HCT116 (cell line): ENCODE measurements around the gene AHRR. TPM values are rescaled to one million over a fixed set of nuclear protein-coding genes. Genes with fewer than 3 reads are reported as not detected.
A peak's percentile ranks its signal among the peaks of the same experiment; 100 is the strongest.

Source experiments
- ATAC-seq: fragments of 200-7000 bp; cut with Tn5 transposase; 2 replicates; pipeline ENCODE4 v1.9.1; 2020; ENCODE audit warnings: mild to moderate bottlenecking, moderate library complexity
- BruUV-seq: library from RNA; stranded (reverse); fragments of 400-500 nt; replicated peaks from 2 replicates; lab custom pipeline; 2021; lab: Mats Ljungman, UMichigan
- CTCF ChIA-PET: fragments of 300-600 bp; sonication (Branson Sonifier 250); formaldehyde crosslinking; loops from one replicate; lab custom pipeline; 2021; ENCODE audit warnings: antibody characterized with exemption; lab: Charles Lee
- POLR2A ChIA-PET: fragments of 300-600, 350-600 bp; sonication (Branson Sonifier 250); formaldehyde crosslinking; loops from one replicate; lab custom pipeline; 2021; ENCODE audit warnings: antibody characterized with exemption; lab: Charles Lee
- RAD21 ChIA-PET, 2 experiments: fragments of 300-600 bp; sonication (Branson Sonifier 250); formaldehyde crosslinking; loops; one replicate each; lab custom pipeline; 2023; ENCODE audit warnings: low total read pairs in 2 of 2; ENCODE audit not compliant: uncharacterized antibody in 2 of 2, unreplicated experiment in 2 of 2, low non-redundant PET in 1 of 2; lab: Charles Lee
- DNase-seq: peaks from one replicate; pipeline ENCODE4 v3.0.0-alpha.2; 2010; ENCODE audit warnings: low read depth, low spot score
- H2AFZ ChIP-seq: fragments of 200-600 bp; shearing (Covaris generic), sonication (generic); 2 replicates; pipeline ENCODE4 v1.6.1; 2017; ENCODE audit warnings: low read depth, mixed run types, mixed read lengths, antibody characterized with exemption, low read length; ENCODE audit not compliant: poor library complexity, severe bottlenecking
- H3K27ac ChIP-seq: 2 replicates; pipeline ENCODE4 v1.5.1; 2012; ENCODE audit warnings: low read depth, low read length
- H3K27me3 ChIP-seq: fragments of 200-600 bp; sonication (generic); 2 replicates; pipeline ENCODE4 v1.6.1; 2016; ENCODE audit warnings: mixed run types, low read length, mixed read lengths; ENCODE audit not compliant: insufficient read depth
- H3K36me3 ChIP-seq, 2 experiments: fragments of 200-500 bp in 1 of 2; fragments of 200-600 bp in 1 of 2; sonication (Bioruptor generic) in 1 of 2; sonication (generic) in 1 of 2; 2 replicates each; pipeline versions ENCODE4 v1.5.1 to v1.6.1; 2014 to 2016; ENCODE audit warnings: low read length in 2 of 2, inconsistent platforms in 1 of 2, mixed read lengths in 1 of 2, mixed run types in 1 of 2; ENCODE audit not compliant: insufficient read depth in 2 of 2, control insufficient read depth in 1 of 2
- H3K4me1 ChIP-seq, 2 experiments: fragments of 200-600 bp in 1 of 2; sonication (generic) in 1 of 2; 2 replicates each; pipeline versions ENCODE4 v1.5.1 to v1.6.1; 2012 to 2017; ENCODE audit warnings: low read length in 2 of 2, inconsistent platforms in 1 of 2, mild to moderate bottlenecking in 1 of 2, mixed read lengths in 1 of 2, mixed run types in 1 of 2, moderate library complexity in 1 of 2; ENCODE audit not compliant: insufficient read depth in 2 of 2, control insufficient read depth in 1 of 2
- H3K4me2 ChIP-seq: fragments of 200-600 bp; sonication (generic); 2 replicates; pipeline ENCODE4 v1.6.1; 2017; ENCODE audit warnings: mixed run types, low read length, mixed read lengths
- H3K4me3 ChIP-seq, 2 experiments: fragments of 200-600 bp in 1 of 2; sonication (generic) in 1 of 2; replicated peaks in 1 of 2; 2 replicates each; pipeline ENCODE4 v1.5.1; 2011 to 2016; ENCODE audit warnings: low read length in 2 of 2, control low read depth in 1 of 2, low read depth in 1 of 2, mild to moderate bottlenecking in 1 of 2, mixed read lengths in 1 of 2, mixed run types in 1 of 2
- H3K79me2 ChIP-seq: fragments of 200-600 bp; sonication (generic); 2 replicates; pipeline ENCODE4 v1.6.1; 2017; ENCODE audit warnings: mild to moderate bottlenecking, mixed run types, low read length, moderate library complexity, mixed read lengths; ENCODE audit not compliant: insufficient read depth
- H3K9ac ChIP-seq: fragments of 200-600 bp; sonication (generic); 2 replicates; pipeline ENCODE4 v1.6.1; 2016; ENCODE audit warnings: low read length, mixed read lengths
- H3K9me2 ChIP-seq: fragments of 200-600 bp; sonication (generic), shearing (Covaris generic); 2 replicates; pipeline ENCODE4 v1.6.1; 2017; ENCODE audit warnings: mixed run types, mild to moderate bottlenecking, moderate library complexity; ENCODE audit not compliant: insufficient read depth
- H3K9me3 ChIP-seq, 2 experiments: fragments of 200-500 bp in 1 of 2; fragments of 200-600 bp in 1 of 2; sonication (Bioruptor generic) in 1 of 2; sonication (generic) in 1 of 2; 2 replicates each; pipeline ENCODE4 v1.6.1; 2014 to 2017; ENCODE audit warnings: low read length in 2 of 2, mixed read lengths in 2 of 2, inconsistent platforms in 1 of 2, low read depth in 1 of 2, mild to moderate bottlenecking in 1 of 2, mixed run types in 1 of 2, moderate library complexity in 1 of 2; ENCODE audit not compliant: control insufficient read depth in 1 of 2, insufficient read depth in 1 of 2
- H4K20me1 ChIP-seq: fragments of 200-600 bp; sonication (generic), shearing (Covaris generic); 2 replicates; pipeline ENCODE4 v1.6.1; 2017; ENCODE audit warnings: mixed run types, mild to moderate bottlenecking, moderate library complexity; ENCODE audit not compliant: insufficient read depth
- ELF1 ChIP-seq: IDR thresholded peaks from 2 replicates; pipeline ENCODE4 v1.6.1; 2012; ENCODE audit warnings: low read depth, borderline replicate concordance
- EZH2 ChIP-seq: fragments of 200-600 bp; sonication (generic); IDR thresholded peaks from 2 replicates; pipeline ENCODE4 v1.6.1; 2017; ENCODE audit warnings: antibody characterized with exemption, mixed run types
- MAX ChIP-seq: IDR thresholded peaks from 2 replicates; pipeline ENCODE4 v1.6.1; 2012
- POLR2A ChIP-seq: IDR thresholded peaks from 2 replicates; pipeline ENCODE4 v1.7.0; 2011; ENCODE audit warnings: borderline replicate concordance; ENCODE audit not compliant: insufficient read depth, insufficient read length; ENCODE audit errors: extremely low read depth
- POLR2AphosphoS5 ChIP-seq: IDR thresholded peaks from 2 replicates; pipeline ENCODE4 v1.6.1; 2011; ENCODE audit warnings: mild to moderate bottlenecking, low read depth, low read length, moderate library complexity
- REST ChIP-seq: IDR thresholded peaks from 2 replicates; pipeline ENCODE4 v1.6.1; 2012; ENCODE audit warnings: low read depth
- SIN3A ChIP-seq: IDR thresholded peaks from 2 replicates; pipeline ENCODE4 v1.6.1; 2012; ENCODE audit warnings: low read depth
- SRF ChIP-seq: IDR thresholded peaks from 2 replicates; pipeline ENCODE4 v1.6.1; 2012; ENCODE audit warnings: low read depth
- TCF7L2 ChIP-seq: IDR thresholded peaks from 2 replicates; pipeline ENCODE4 v1.7.0; 2011; ENCODE audit warnings: borderline replicate concordance, inconsistent platforms; ENCODE audit not compliant: insufficient read depth, insufficient read length; ENCODE audit errors: extremely low read depth
- YY1 ChIP-seq: IDR thresholded peaks from 2 replicates; pipeline ENCODE4 v1.6.1; 2011; ENCODE audit warnings: low read length, low read depth, moderate library complexity, mild to moderate bottlenecking; ENCODE audit not compliant: insufficient replicate concordance; ENCODE audit errors: extremely low read depth
- ZFX ChIP-seq: fragments of 450-650 bp; IDR thresholded peaks from 2 replicates; pipeline ENCODE4 v1.6.1; 2017
- ZNF274 ChIP-seq: fragments of 200-500 bp; sonication (Bioruptor generic); IDR thresholded peaks from 2 replicates; pipeline ENCODE4 v1.6.1; 2014; ENCODE audit warnings: mild to moderate bottlenecking, low read depth, low read length, inconsistent platforms
- intact Hi-C: fragments of 100-400 bp; cut with micrococcal nuclease; formaldehyde crosslinking; loops from 2 replicates; pipeline ENCODE4 v1.10.0; 2022
- total RNA-seq: library from RNA; stranded (reverse); gene quantifications from one replicate; pipeline ENCODE4 v1.2.1, GENCODE V29; 2021; ENCODE audit not compliant: unreplicated experiment

AHRR gene
- total RNA-seq, 1 experiment from 2014 or later: 12.7 TPM

GRCh38 chr5:375336-375920 lies 53.9 kb downstream of the AHRR start:
- POLR2A ChIA-PET: no interaction called here
- BruUV-seq: no TSS peak
- H3K9me2 ChIP-seq: no peaks in the 10 kb centered on the region

More at GRCh38 chr5:375336-375920, 53.9 kb downstream of the AHRR start:
- no peaks in the 10 kb centered on the region for H4K20me1 ChIP-seq
- no peaks in the 10 kb centered on the region for H3K9me3 ChIP-seq
- TF ChIP-seq SIN3A: no peak
- TF ChIP-seq TCF7L2: no peak
- no peak for TF ChIP-seq MAX
- TF ChIP-seq ZNF274: no peak
- TF ChIP-seq SRF: no peak
- TF ChIP-seq ELF1: no peak
- no peak for TF ChIP-seq EZH2
- TF ChIP-seq YY1: no peak
- TF ChIP-seq REST: no peak
- TF ChIP-seq POLR2AphosphoS5: no peak
- TF ChIP-seq ZFX: no peak
- no peak for TF ChIP-seq POLR2A
- TF ChIP-seq, all 23 proteins: peak for 0
- ATAC-seq (no peak), DNase-seq (no peak)
- intact Hi-C loops: no loop called here
- H3K9ac ChIP-seq: 0 out of 2 replicates have a peak overlapping the region, but pooled peaks have one; percentile 73
- H3K79me2 ChIP-seq: no peaks in the 10 kb centered on the region; the same call in 1 of the 2 replicates
- no peak overlapping the region for H2AFZ ChIP-seq
- CTCF ChIA-PET: no interaction called here
- no peaks in the 10 kb centered on the region for H3K27me3 ChIP-seq
- H3K27ac ChIP-seq: no peak overlapping the region
- H3K4me2 ChIP-seq: peak overlapping the region; percentile 85; the same call in 1 of the 2 replicates
- no peak overlapping the region for H3K4me3 ChIP-seq
- H3K4me1 ChIP-seq: peaks cover 16 to 72% of the 10 kb centered on the region in 2 experiments
- RAD21 ChIA-PET: no interaction called here
- no peaks in the 10 kb centered on the region for H3K36me3 ChIP-seq
